ENCODE data around the gene MFSD6.

MFSD6 gene

GRCh38 chr2:190382851-190383250 lies 25.3 kb upstream of the MFSD6 start:
- ChIA-PET POLR2A (no interaction called here), CTCF (interaction anchor here (0.6 to 3.0 kb wide), 15 partner anchors 10 to 694 kb away, joined by 3 to 10 read pairs (median 4); no protein-coding TSS in a partner anchor)
- TF ChIP-seq ZNF354C (tag by site-specific recombination; IDR thresholded peaks at IDR 0.05; ENCODE audit: borderline replicate concordance, low read depth), result no peak
- peak; percentile 99 for TF ChIP-seq ZNF2 (tag by site-specific recombination; IDR thresholded peaks at IDR 0.05)
- peak; percentile 72 for TF ChIP-seq CTCF (tag by site-specific recombination; IDR thresholded peaks at IDR 0.05)
- TF ChIP-seq ZNF654 (tag by site-specific recombination; IDR thresholded peaks at IDR 0.05; ENCODE audit: low read depth), result peak; percentile 56
- Histone ChIP-seq H3K4me1 (ENCODE audit: control insufficient read depth, insufficient read depth, low read length) (no peaks in the 10 kb centered on the region), H3K36me3 (ENCODE audit: control insufficient read depth in 2 of 2, insufficient read depth in 1 of 2, low read length in 2 of 2) (no peaks in the 10 kb centered on the region), H3K4me3 (ENCODE audit: low read depth, low read length) (no peak overlapping the region), H3K27ac (ENCODE audit: extremely low read depth, low read depth, low read length) (no peak overlapping the region), H3K9me3 (ENCODE audit: control insufficient read depth, insufficient read depth, low read depth, low read length) (no peaks in the 10 kb centered on the region)

DNA sequence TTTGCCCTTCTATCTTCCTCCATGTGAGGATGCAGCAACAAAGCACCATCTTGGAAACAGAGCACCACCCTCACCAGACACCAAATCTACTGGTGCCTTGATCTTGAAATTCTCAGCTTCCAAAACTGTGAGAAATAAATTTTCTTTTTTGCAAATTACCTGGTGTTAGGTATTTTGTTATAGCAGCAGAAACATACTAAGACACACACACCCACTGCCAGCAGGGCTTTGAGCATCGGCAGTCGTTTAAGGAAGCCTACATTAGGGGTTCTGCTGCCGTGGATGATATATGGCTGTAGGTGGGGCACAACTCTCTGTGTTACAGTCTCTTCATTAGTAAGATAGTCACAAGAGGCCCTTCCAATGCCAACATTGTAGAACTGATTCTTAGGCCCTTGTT lies 20.7 kb upstream of the MFSD6 start:
- no peaks in the 10 kb centered on the region for H3K4me1 ChIP-seq (ENCODE audit: control insufficient read depth, insufficient read depth, low read length)
- no peak for TF ChIP-seq ZNF366 (tag by site-specific recombination; conservative IDR thresholded peaks at IDR 0.05)
- no peak for TF ChIP-seq ZBTB6 (tag by site-specific recombination; IDR thresholded peaks at IDR 0.05)
- no peak for TF ChIP-seq ZNF138 (tag by site-specific recombination; IDR thresholded peaks at IDR 0.05; ENCODE audit: borderline replicate concordance)
- no peak for TF ChIP-seq ZNF24 (tag by site-specific recombination; IDR thresholded peaks at IDR 0.05)
- TF ChIP-seq ZNF510 (tag by site-specific recombination; IDR thresholded peaks at IDR 0.05; ENCODE audit: insufficient replicate concordance), result no peak
- TF ChIP-seq EGR2 (tag by site-specific recombination; IDR thresholded peaks at IDR 0.05; ENCODE audit: low read depth), result no peak
- no peaks in the 10 kb centered on the region for H3K9me3 ChIP-seq (ENCODE audit: control insufficient read depth, insufficient read depth, low read depth, low read length)
- H3K27ac ChIP-seq (ENCODE audit: extremely low read depth, low read depth, low read length), result no peak overlapping the region
- POLR2A ChIA-PET, result no interaction called here
- H3K36me3 ChIP-seq (ENCODE audit: control insufficient read depth in 2 of 2, insufficient read depth in 1 of 2, low read length in 2 of 2), result no peaks in the 10 kb centered on the region
- H3K4me3 ChIP-seq (ENCODE audit: low read depth, low read length), result no peak overlapping the region
- CTCF ChIA-PET, result no interaction called here

- no peak overlapping the region for H3K27ac ChIP-seq (ENCODE audit: extremely low read depth, low read depth, low read length)
- H3K4me1 ChIP-seq (ENCODE audit: control insufficient read depth, insufficient read depth, low read length), result no peaks in the 10 kb centered on the region
- ChIA-PET POLR2A (no interaction called here), CTCF (interaction anchor here (0.7 kb wide), 1 partner anchor 77 kb away, joined by 6 read pairs; no protein-coding TSS in a partner anchor)
- TF ChIP-seq ZNF558 (tag by site-specific recombination; IDR thresholded peaks at IDR 0.05) (no peak), ZIC2 (tag by site-specific recombination; IDR thresholded peaks at IDR 0.05) (no peak), ZNF701 (tag by site-specific recombination; IDR thresholded peaks at IDR 0.05) (no peak), KLF16 (tag by site-specific recombination; IDR thresholded peaks at IDR 0.05) (no peak), ZNF24 (tag by site-specific recombination; IDR thresholded peaks at IDR 0.05) (no peak), ZBTB8A (tag by site-specific recombination; IDR thresholded peaks at IDR 0.05) (no peak)
- no peaks in the 10 kb centered on the region for H3K36me3 ChIP-seq (ENCODE audit: control insufficient read depth in 2 of 2, insufficient read depth in 1 of 2, low read length in 2 of 2)
- no peaks in the 10 kb centered on the region for H3K9me3 ChIP-seq (ENCODE audit: control insufficient read depth, insufficient read depth, low read depth, low read length)
- no peak overlapping the region for H3K4me3 ChIP-seq (ENCODE audit: low read depth, low read length)
Measured at GRCh38 chr2:190396271-190396670, 11.9 kb upstream of the MFSD6 start.

- ChIA-PET POLR2A (no interaction called here), CTCF (interaction anchor here (0.6 kb wide), 1 partner anchor 170 kb away, joined by 3 read pairs; no protein-coding TSS in a partner anchor)
- H3K36me3 ChIP-seq (ENCODE audit: control insufficient read depth in 2 of 2, insufficient read depth in 1 of 2, low read length in 2 of 2), result no peaks in the 10 kb centered on the region
- H3K27ac ChIP-seq (ENCODE audit: extremely low read depth, low read depth, low read length), result no peak overlapping the region
- no peaks in the 10 kb centered on the region for H3K4me1 ChIP-seq (ENCODE audit: control insufficient read depth, insufficient read depth, low read length)
- H3K9me3 ChIP-seq (ENCODE audit: control insufficient read depth, insufficient read depth, low read depth, low read length), result no peaks in the 10 kb centered on the region
- no peak overlapping the region for H3K4me3 ChIP-seq (ENCODE audit: low read depth, low read length)
- TF ChIP-seq, protein P1, sequence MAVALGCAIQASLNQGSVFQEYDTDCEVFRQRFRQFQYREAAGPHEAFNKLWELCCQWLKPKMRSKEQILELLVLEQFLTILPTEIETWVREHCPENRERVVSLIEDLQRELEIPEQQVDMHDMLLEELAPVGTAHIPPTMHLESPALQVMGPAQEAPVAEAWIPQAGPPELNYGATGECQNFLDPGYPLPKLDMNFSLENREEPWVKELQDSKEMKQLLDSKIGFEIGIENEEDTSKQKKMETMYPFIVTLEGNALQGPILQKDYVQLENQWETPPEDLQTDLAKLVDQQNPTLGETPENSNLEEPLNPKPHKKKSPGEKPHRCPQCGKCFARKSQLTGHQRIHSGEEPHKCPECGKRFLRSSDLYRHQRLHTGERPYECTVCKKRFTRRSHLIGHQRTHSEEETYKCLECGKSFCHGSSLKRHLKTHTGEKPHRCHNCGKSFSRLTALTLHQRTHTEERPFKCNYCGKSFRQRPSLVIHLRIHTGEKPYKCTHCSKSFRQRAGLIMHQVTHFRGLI (tag by site-specific recombination; IDR thresholded peaks at IDR 0.05), result no peak
- TF ChIP-seq ZNF707 (tag by site-specific recombination; IDR thresholded peaks at IDR 0.05), result peak; percentile 65; the same call in 1 of the 2 replicates
Measured at GRCh38 chr2:190402986-190403603, 5.1 kb upstream of the MFSD6 start.
